ENCODE results near the gene KREMEN1.

- TF ChIP-seq POLR2A (IDR thresholded peaks at IDR 0.05; ENCODE audit: extremely low read depth, insufficient read length) (no peak), CTCF (IDR thresholded peaks at IDR 0.05; ENCODE audit: low read depth, low read length) (no peak), MYC (IDR thresholded peaks at IDR 0.05; ENCODE audit: low read depth, low read length) (no peak), MAX (IDR thresholded peaks at IDR 0.05; ENCODE audit: low read depth, low read length) (no peak)
Observed at GRCh38 chr22:29069463-29069862, 3.4 kb upstream of the KREMEN1 start.

All from NB4 (cell line).